ENCODE data around the gene INPP5J.
A peak's percentile ranks its signal among the peaks of the same experiment; 100 is the strongest.

INPP5J gene

DNA sequence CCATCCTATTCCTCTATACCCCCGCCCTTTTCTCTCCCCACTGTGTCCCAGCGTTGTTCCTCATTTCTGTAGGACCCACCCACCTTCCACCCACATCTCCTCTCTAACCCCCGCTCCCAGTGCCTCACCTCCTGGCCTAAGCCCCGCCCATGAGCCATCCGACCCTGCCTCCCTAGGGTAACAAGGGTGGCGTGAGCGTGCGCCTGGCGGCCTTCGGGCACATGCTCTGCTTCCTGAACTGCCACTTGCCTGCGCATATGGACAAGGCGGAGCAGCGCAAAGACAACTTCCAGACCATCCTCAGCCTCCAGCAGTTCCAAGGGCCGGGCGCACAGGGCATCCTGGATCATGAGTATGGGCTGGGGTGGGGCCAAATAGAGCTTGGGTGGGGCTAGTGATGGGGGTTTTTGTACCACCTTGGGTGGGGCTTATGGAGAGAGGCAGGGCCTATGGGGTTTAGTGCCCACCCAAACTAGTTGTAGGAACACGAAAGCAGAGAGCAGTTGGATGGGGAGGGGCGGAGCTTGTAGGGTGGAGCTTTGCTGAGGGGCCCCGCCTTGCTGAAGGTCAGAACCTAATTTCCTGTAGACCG, 4.5 kb downstream of the INPP5J start:
- no peak for DNase-seq

- DNase-seq: no peak
Observed at GRCh38 chr22:31128156-31128555, 5.4 kb downstream of the INPP5J start.

DNA sequence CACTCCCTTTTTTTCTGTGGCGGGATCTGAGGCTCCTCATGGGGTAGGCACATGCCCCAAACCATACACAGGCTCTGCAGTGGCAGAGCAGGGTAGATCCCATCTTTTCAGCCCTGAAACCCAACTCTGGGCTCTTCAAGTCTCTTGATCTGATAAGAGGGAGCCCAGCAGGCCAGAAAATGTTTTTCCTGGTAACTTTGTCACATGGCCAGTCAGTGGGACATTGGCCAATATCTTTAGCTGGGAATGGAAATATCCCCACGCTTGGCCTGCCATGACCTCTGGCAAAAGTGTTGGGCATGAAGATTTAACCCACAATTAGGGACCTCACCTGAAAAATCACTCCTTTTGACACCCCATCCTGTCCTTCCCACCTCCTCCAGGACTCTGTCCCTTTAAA, 8.1 kb downstream of the INPP5J start:
- DNase-seq: no peak

GRCh38 chr22:31133911-31134310, 11.1 kb downstream of the INPP5J start:
- DNase-seq: no peak

GRCh38 chr22:31134688-31135087, 11.9 kb downstream of the INPP5J start:
- DNase-seq: no peak

DNA sequence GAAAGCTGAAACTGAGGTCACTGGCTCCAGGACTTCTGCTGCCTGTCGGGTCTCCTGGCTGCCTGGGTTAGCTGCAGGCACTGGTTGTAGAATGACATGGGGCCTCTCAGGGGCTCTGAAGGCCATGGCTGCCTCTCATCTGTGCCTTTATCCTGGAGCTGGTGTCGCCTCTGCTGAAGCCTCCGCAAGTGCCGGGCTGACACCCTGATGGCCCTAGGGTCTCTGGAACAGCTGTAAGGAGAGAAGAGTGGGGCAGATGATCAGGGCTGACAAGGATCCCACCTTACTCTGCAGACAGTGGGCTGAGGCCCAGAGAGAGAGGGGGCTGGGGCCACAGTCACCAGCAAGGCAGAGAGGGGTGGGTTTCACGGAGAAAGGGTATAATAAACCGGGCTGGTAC, 12.9 kb downstream of the INPP5J start:
- no peak for DNase-seq

- DNase-seq: no peak
Observed at GRCh38 chr22:31136155-31136554, 13.4 kb downstream of the INPP5J start.

DNA sequence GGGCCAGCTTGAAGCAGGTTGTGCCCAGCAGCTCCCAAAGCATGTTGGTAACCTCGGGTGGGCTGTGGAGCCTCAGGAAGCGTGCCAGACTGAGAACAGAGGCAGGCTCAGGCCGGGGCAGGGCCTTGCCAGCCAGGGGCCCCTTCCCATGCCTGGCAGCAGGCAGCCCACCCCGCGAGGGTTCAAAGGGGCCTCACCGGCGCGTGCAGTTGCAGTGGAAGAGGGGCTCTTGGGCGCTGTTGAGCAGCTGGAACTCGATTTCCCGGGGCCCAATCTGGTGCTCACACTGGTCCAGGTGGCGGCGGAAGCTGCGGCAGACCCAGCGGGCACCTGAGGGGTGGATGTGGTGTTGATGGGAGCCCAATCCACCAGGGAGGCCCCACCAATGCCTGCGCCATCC, 13.9 kb downstream of the INPP5J start:
- no peak for DNase-seq

DNA sequence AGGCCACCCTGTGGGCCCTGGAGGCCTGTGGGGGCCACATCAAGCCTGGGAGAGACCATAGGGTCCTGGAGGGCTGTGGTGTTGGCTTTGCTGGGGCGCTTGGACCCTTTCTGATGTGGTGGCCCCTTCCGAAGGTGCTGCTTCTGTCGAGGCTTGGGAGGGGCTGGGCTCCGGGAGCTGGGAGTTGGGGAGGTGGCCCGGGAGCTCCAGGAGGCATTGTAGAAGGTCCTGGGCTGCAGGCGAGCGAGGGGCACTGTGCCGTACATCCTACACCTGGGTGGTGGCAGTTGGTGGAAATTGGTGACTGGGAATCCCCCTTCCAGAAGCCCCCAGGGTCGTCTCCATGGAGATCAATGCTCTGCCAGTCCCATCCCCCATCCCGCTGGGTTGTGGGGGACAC, 15.0 kb downstream of the INPP5J start:
- DNase-seq: no peak

GRCh38 chr22:31138126-31138525, 15.4 kb downstream of the INPP5J start:
- no peak for DNase-seq

GRCh38 chr22:31139066-31139465, 16.3 kb downstream of the INPP5J start:
- DNase-seq: no peak

GRCh38 chr22:31139866-31140716, 17.3 kb downstream of the INPP5J start, which contains the start of gene PLA2G3:
Gene PLA2G3, minus strand, starts transcription at chr22:31140508. Its CDS starts 154 bp downstream, at chr22:31140354.
- DNase-seq: peak; percentile 85

DNA sequence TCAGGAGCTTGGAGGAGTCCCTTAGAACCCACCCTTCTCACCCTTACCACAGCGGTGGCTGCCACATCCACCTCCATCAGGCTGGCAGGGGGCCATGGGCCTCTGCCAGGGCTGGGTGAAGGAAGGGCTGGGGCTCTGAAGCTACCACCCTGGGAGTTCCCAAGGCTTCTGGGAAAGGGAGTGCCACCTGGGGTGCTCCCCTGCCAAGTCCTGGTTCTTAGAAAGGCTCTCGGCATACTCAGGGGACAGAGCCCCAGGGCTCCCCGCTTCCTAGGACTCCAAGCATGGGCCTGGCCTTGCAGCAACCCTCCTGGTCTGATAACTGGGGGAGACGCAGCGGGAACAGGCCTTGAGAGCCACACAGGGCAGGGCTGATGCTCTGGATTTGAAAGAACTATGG, 18.0 kb downstream of the INPP5J start:
- DNase-seq: no peak

GRCh38 chr22:31141551-31141950, 18.8 kb downstream of the INPP5J start:
- no peak for DNase-seq

- no peak for DNase-seq
Observed at GRCh38 chr22:31142285-31142684, 19.5 kb downstream of the INPP5J start.

DNA sequence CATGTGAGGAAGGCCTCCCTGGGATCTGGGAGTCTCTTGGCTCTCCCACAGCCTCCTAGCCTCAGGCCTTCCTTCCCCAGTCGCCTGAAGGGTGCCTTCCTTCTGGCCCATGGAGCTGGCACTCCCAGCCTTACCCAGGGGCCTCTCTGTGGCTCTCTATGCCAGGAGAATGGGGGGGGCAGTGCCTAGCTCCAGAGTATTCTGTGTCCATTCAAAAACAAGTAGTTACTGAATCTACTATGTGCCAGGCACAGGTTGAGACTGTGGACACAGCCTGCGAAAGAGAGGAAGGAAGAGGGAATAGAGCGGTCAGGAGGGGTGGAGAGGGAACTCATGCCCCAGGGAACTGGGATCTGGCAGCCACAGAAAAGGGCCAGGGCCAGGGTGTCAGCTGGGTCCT, 20.3 kb downstream of the INPP5J start:
- DNase-seq: no peak

GRCh38 chr22:31143537-31143936, 20.8 kb downstream of the INPP5J start:
- no peak for DNase-seq

DNA sequence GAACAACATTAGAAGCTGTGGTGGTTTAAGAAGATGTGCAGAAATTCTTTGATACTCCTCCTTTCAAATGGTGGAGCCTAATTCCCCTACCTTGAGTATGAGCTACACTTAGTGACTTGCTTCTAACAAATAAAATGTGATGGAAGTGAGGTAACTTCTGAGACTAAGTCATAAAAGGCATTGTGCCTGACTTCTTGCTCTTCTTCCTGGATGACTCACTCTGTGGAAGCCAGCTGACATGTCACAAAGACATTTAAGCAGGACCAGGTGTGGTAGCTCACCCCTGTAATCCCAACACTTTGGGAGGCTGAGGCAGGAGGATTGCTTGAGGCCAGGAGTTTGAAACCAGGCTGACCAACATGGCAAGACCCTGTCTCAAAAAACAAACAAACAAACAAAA, 21.5 kb downstream of the INPP5J start:
- DNase-seq: no peak

DNA sequence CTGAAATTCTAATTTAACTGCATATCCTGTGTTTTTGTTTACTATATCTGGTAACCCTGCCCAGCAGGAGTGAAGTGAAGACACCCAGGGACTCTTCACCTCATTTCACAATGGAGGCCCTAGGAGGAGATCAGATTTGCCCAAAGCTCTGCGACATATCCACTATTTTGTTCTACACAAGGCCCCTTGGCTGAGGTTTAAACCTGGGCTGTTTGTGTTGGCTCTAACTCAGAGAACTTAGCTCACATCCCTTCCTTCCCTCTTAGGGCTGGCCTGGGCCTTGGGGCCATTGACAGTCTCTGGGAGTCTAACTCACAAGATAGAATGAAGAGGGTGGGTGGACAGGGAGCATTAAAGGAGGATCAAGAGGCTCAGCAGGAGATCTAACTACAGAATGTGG, 25.7 kb downstream of the INPP5J start:
- DNase-seq: no peak

- DNase-seq: peak; percentile 15
Observed at GRCh38 chr22:31148953-31149627, 26.3 kb downstream of the INPP5J start.

DNA sequence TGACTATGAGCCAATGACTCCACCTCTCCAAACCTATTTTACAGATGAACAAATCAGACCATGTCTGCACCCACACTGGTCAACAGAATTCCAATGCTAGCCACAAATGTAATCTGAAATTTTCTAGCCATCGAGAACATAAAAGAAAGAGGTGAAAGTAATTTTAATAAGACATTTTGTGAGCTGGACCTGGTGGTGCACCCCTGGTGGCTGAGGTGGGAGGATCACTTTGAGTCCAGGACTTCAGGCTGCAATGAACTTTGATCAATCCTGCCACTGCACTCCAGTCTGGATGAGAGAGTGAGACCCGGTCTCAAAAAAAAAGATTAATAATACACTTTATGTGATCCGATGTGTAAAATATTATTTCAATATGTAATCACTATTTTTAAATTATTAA, 27.8 kb downstream of the INPP5J start:
- no peak for DNase-seq

GRCh38 chr22:31151872-31152271, 29.1 kb downstream of the INPP5J start:
- DNase-seq: no peak

DNA sequence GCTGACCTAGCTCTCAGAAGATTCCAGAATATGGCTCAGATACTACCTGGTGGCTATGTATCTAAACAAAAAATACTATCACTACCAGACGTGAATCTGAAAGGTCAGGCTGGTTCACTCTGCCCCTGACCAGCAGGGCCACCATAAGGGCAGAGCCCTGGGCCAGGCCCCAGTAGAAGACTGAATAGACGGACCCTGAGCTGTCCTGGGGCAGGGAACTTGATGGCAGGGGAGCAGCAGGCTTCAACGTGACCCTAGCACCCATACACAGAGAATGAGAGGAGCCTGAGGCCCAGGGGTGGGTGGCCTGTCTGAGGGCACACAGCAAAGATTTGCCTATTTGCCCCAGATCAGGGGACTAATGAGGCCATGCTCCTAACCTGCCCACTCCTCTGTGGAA, 30.6 kb downstream of the INPP5J start:
- DNase-seq: no peak

DNA sequence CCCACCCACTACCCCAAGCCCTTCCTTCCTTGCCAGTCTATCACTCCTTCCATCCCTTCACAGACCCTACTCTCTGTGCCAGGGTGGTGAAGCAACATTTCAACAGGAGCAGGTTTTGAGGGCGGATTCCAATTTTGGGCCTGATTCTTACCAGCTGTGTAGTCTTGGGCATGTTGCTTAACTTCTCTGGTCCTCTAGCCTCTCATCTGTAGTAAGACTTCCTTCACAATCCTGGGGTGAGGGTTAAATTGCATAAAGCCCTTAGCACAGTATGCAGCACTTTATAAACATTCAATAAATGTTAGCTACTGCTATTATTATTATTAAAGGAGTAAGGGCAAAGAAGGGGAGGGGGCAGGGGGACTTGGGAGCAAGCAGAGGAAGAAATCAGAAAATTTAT, 32.2 kb downstream of the INPP5J start:
- no peak for DNase-seq

All from NCI-H510A (cell line).